GM19025 (cell line): ENCODE data around the gene RBM47.
"Not testable (repeated sequence)": the region's sequence is repeated elsewhere in the genome, so short reads cannot be mapped to it uniquely, and the experiment has no call there.

Experiments used
- ATAC-seq: cut with Tn5 transposase; IDR thresholded peaks from one replicate; pipeline ENCODE4 v1.9.1; 2021; ENCODE audit warnings: mild to moderate bottlenecking, low read depth, moderate library complexity; ENCODE audit not compliant: unreplicated experiment

The RBM47 gene

DNA sequence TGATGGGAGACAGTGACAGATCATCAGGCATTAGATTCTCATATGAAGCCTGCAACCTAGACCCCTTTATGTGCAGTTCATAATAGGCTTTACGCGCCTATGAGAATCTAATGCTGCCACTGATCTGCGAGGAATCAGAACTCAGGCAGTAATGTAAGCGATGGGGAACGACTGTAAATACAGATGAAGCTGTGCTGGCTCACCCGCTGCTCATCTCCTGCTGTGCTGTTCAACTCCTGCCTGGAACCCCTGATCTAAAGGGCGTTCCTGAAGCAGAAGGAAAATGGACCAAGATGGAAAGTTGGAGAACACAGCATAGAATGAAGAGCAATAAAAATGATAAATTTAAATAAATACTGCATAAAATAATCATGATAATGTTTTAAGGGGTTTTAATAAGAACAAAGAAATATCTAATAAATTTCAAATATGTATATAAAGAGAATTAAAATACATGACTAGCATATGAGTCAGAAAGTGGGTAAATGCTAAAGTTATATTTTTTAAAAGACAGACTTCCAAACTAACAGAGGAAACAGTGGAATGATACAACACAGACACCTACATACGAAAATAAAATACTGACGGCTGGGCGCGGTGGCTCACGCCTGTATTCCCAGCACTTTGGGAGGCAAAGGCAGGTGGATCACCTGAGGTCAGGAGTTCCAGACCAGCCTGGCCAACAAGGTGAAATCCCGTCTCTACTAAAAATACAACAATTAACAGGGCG lies 59.2 kb downstream of the RBM47 start:
- ATAC-seq: no peak

- no peak for ATAC-seq
Observed at GRCh38 chr4:40564815-40565483, 64.7 kb downstream of the RBM47 start.

DNA sequence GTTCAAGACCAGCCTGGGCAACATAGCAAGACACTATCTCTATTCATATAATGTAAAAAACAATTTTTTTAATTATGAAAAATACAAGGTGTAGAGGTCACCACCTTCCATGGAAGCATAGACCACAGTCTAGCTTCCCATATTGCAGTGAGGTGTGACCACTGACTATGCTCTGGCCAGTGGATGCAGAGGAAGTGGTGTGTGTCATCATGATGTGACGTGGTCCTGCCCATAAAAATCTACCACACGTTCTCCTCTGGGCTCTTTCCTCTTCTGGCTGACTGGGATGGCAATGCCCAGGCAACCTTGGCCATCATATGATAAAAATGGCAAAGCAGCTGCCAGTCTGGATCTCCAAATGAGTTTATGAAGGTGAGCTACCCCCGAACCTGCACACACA lies 65.7 kb downstream of the RBM47 start:
- no peak for ATAC-seq

DNA sequence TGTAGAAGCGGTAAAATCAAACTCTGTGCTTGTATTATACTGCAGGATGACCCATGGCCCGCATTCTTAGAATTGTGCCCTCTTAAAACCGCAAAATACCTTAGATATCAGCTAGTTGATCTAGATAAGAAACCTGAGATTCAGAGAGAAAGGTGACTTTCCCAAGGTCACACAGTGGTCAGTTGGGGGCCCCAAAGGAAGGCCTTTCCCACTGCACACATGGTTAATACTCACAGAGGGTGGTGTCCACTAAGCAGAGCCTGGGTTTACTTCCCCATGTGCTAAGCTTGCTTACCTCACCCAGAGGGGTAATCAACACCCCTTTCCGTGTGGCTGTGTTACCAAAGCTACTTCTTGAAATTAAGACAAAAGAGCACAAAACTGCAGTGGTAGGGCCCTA lies 66.3 kb downstream of the RBM47 start:
- no peak for ATAC-seq

- ATAC-seq: no peak
Observed at GRCh38 chr4:40562681-40563080, 67.0 kb downstream of the RBM47 start.

GRCh38 chr4:40562208-40562607 lies 67.5 kb downstream of the RBM47 start:
- ATAC-seq: no peak

- ATAC-seq: not testable (repeated sequence)
Observed at GRCh38 chr4:40561543-40562177, 68.0 kb downstream of the RBM47 start.

- peak; percentile 56 for ATAC-seq
Observed at GRCh38 chr4:40559585-40560465, 69.8 kb downstream of the RBM47 start.

DNA sequence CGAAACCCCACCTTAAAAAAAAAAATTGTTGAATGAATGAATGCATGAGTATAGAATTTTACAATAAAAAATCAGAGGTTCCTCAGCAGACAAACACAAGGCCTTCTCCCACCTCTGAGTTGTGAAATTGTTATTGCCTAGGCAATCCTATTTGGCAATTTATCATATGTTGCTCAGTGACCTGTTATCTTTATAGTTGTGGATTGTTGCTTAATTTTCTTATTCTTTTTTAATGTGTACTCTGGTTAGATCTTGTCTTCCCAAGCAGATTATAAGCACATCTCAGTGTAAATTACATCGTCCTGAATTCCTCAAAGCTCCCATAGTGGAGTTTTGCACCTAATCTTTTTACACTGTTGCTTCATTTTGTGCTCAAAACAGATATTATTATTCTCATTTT lies 71.9 kb downstream of the RBM47 start:
- no peak for ATAC-seq

GRCh38 chr4:40555176-40555900 lies 74.3 kb downstream of the RBM47 start:
- ATAC-seq: no peak

- ATAC-seq: not testable (repeated sequence)
Observed at GRCh38 chr4:40554641-40555040, 75.0 kb downstream of the RBM47 start.

DNA sequence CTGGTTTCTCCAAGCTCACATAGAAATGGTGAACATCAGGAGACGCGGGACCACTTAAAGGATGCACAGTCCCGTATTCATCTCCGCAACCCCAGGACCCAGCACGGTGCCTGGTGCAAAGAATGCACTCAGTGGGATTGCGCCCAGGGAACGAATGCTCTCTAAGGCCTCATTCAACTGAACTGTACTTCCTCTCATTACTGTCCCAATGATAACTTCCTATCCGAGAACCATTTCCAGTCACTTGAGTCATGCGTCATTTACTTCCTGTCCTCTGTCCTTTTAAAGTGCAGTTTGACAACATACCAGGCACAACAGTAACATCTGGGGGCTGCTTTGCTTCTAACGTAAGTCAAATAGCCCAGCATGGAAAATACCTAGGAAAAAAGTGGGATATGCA lies 75.7 kb downstream of the RBM47 start:
- ATAC-seq: no peak

DNA sequence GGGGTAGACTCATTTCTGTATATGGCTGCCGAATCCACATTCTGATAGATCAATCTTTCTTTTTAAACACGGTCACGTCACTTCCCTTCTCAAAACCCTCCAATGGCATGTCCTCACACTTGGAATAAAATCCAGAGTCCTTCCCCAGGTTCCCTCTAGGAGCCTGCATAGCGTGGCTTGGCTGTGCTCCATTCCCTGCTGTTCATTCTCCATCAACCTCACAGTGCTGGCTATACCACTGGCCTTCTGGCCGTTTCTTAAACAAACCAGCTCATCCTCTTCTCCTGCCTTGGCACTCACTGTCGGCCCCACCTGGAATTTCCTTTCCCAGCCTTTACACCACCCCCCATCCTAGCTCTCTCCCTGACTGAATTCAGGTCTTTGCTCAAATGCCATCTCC lies 77.1 kb downstream of the RBM47 start:
- no peak for ATAC-seq

DNA sequence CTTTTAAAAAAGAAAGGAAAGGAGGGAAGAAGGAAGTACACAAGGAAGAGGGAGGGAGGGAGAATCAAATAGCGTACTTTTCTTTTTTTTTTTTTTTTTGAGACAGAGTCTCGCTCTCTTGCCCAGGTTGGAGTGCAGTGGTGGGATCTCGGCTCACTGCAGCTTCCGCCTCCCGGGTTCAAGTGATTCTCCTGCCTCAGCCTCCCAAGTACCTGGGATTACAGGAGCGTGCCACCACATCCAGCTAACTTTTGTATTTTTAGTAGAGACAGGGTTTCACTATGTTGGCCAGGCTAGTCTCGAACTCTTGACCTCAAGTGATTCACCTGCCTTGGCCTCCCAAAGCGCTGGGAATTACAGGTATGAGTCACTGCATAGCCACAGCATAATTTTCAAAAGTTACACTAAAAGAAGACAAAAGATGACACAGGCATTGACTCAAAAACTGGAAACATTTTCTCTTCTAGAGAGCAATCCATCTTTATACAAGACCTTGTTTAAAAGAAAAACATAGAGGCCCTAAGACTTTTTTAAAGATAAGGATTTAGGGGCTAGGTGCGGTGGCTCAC lies 78.0 kb downstream of the RBM47 start:
- not testable (repeated sequence) for ATAC-seq

GRCh38 chr4:40550948-40551462 lies 78.7 kb downstream of the RBM47 start:
- ATAC-seq: peak; percentile 80

DNA sequence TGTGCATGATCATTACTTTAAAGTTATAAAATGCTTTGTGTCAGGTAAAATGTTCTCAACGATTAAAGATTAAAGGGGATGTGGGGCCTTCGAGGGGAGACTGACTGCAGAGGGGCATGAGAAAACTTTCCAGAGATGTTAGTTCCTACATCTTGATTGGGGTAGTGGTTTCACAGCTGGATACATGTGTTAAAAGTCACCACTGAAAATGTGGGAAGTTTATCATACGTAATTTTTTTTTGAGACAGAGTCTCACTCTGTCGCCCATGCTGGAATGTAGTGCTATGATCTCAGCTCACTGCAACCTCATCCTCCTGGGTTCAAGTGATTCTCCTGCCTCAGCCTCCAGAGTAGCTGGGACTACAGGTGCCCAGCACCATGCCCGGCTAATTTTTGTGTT lies 79.5 kb downstream of the RBM47 start:
- ATAC-seq: no peak

DNA sequence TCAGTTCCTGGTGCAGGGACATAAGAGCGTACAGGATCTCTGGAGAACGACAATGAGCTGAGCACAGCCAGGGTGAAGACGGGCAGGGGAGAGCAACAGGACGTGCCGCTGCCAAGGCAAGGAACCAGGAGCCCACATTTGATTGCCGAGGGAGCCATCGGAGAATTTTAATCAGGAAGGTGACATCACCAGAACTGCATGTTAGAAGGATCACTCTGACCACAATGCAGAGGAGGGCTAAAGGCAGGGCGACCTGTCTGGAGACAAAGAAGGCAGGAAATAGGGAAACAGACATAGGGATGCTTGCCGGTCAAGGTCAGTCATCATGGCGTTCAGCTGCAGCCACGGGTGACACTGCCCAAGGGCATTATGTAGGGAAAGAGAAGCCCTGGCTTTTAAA lies 81.4 kb downstream of the RBM47 start:
- ATAC-seq: no peak

- no peak for ATAC-seq
Observed at GRCh38 chr4:40547789-40548132, 81.9 kb downstream of the RBM47 start.

- no peak for ATAC-seq
Observed at GRCh38 chr4:40546969-40547788, 82.5 kb downstream of the RBM47 start.
